22Rv1 (cell line): ENCODE measurements around the gene EFNB2.

Experiments
- ZFX ChIP-seq: fragments of 450-650 bp; IDR thresholded peaks from 2 replicates; pipeline ENCODE4 v1.6.1; 2017; ENCODE audit warnings: antibody characterized with exemption, borderline replicate concordance
- TF ChIP-seq, protein P1 (sequence below): fragments of 450-650 bp; IDR thresholded peaks from 2 replicates; pipeline ENCODE4 v1.5.1; 2017; ENCODE audit warnings: mild to moderate bottlenecking

DNA sequence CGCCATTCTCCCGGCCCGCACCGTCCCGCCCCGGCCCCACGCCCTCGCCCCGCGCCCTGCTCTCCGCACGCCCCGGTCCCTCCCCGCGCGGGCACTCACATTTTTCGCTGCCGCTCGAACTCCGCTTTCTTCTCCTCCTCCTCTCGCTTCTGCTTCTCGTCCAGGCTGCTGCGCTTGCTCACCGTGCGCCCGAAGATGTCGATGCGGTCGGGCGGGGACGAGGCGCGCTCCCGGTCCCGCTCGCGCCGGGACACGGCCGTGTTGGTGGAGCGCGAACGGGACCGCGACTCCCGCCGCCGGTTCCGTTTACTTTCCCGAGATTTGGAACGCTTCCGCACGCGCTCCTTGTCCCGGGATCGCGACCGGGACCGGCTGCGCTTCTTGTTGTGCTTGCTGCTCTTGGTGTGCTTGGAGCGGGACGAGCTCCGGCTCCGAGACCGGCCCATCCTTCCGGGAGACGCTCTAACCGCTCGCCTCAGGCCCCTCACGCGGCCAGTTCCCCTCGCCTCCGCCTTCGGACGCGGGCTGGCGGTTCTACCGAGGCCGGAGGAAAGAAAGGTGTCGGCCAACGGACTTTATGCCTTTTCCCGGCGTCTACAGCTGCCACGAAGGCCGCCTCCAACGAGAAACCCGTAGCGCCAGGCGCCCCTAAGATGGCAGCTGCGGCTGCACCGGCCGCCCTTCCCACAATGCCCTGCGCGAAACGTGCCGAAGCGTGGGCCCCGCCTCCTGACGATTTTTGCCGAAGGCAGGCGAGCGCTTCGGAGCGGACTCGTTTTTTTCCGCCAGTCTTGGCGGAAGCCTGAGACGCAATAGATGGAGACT lies 32.2 kb upstream of the EFNB2 start, which contains the start of gene ARGLU1:
- TF ChIP-seq, protein P1, sequence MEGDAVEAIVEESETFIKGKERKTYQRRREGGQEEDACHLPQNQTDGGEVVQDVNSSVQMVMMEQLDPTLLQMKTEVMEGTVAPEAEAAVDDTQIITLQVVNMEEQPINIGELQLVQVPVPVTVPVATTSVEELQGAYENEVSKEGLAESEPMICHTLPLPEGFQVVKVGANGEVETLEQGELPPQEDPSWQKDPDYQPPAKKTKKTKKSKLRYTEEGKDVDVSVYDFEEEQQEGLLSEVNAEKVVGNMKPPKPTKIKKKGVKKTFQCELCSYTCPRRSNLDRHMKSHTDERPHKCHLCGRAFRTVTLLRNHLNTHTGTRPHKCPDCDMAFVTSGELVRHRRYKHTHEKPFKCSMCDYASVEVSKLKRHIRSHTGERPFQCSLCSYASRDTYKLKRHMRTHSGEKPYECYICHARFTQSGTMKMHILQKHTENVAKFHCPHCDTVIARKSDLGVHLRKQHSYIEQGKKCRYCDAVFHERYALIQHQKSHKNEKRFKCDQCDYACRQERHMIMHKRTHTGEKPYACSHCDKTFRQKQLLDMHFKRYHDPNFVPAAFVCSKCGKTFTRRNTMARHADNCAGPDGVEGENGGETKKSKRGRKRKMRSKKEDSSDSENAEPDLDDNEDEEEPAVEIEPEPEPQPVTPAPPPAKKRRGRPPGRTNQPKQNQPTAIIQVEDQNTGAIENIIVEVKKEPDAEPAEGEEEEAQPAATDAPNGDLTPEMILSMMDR: no peak
- no peak for TF ChIP-seq ZFX
